ENCODE measurements around the gene UCN2. TPM values are rescaled to one million over a fixed set of nuclear protein-coding genes. Genes with fewer than 3 reads are reported as not detected.

UCN2 gene
- total and polyA plus RNA-seq, 2 of the 8 experiments (the other 6 are each of a cell fraction or from before 2014, with no cell fraction given) = 0.14 TPM; not detected in 1

- TF ChIP-seq BRCA1 (IDR thresholded peaks at IDR 0.05; ENCODE audit: low read depth, low read length) (no peak), CBX5 (IDR thresholded peaks at IDR 0.05; ENCODE audit: low read depth, low read length) (no peak), RNF2 (IDR thresholded peaks at IDR 0.05; ENCODE audit: borderline replicate concordance, low read depth, low read length, missing control alignments, poor library complexity, severe bottlenecking) (no peak), FOSL1 (IDR thresholded peaks at IDR 0.05; ENCODE audit: insufficient read depth, low read depth, low read length) (no peak), NANOG (IDR thresholded peaks at IDR 0.05; ENCODE audit: insufficient read depth, low read depth, low read length, poor library complexity, severe bottlenecking) (no peak), CHD2 (IDR thresholded peaks at IDR 0.05; ENCODE audit: low read length) (no peak), JUN (IDR thresholded peaks at IDR 0.05; ENCODE audit: low read depth, low read length) (no peak), POU5F1 (IDR thresholded peaks at IDR 0.05; ENCODE audit: low read depth, low read length) (no peak), SP1 (IDR thresholded peaks at IDR 0.05; ENCODE audit: low read depth, low read length) (no peak)
These were observed 2.8 kb upstream of the UCN2 start (continued) for GRCh38 chr3:48566401-48566760.

Measured in H1 (cell line).